ENCODE measurements around the gene CHRNE.

The CHRNE gene

DNA sequence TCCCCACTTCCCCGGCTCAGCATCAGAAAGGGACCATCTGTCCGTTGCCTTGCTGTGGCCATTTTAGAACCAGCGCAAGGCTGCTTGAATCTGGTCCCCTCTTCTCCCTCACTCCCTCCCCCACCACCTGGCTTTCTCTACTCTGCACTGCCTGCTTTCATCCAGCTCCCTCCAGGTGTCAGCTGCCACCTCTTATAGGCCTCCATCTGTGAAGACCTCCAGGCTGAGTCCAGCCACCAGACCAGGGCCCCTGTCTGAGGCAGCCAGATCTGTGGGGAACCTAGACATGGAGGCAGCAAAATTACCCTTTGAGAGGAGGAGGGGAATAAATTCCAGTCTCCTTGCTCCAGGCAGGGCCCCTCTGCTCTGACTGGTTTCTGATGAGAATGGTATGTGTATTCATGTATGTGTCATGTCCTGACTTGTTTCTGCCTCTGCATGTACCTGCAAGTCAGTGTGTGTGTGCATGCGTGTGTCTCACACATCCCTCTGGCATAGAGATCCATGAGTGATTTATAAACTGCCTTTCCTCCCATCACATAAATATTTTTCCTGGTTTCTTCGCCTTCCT, 48.7 kb downstream of the CHRNE start:
- Histone ChIP-seq H4K20me1 (ENCODE audit: control insufficient read depth, insufficient read depth, low read depth, low read length) (no peaks in the 10 kb centered on the region), H3K36me3 (ENCODE audit: control insufficient read depth, low read length) (no peaks in the 10 kb centered on the region), H3F3A (ENCODE audit: control insufficient read depth, insufficient read depth) (no peaks in the 10 kb centered on the region), H3K27me3 (ENCODE audit: control insufficient read depth, low read length) (no peaks in the 10 kb centered on the region), H3K9me2 (replicated peaks; ENCODE audit: control insufficient read depth, low read length) (no peaks in the 10 kb centered on the region), H3K4me1 (ENCODE audit: control insufficient read depth, low read length) (no peaks in the 10 kb centered on the region), H3K27ac (ENCODE audit: low read depth, low read length) (no peak overlapping the region), H3K9me3 (ENCODE audit: control insufficient read depth, insufficient read depth, low read length) (no peaks in the 10 kb centered on the region), H3K79me2 (ENCODE audit: control insufficient read depth, low read length) (peaks cover 24% of the 10 kb centered on the region), H3K4me2 (ENCODE audit: low read length) (no peak overlapping the region), H3K4me3 (ENCODE audit: low read length) (no peak overlapping the region)
- TF ChIP-seq EZH2phosphoT487 (IDR thresholded peaks at IDR 0.05; ENCODE audit: borderline replicate concordance, low read length): no peak
- TF ChIP-seq, protein P1, sequence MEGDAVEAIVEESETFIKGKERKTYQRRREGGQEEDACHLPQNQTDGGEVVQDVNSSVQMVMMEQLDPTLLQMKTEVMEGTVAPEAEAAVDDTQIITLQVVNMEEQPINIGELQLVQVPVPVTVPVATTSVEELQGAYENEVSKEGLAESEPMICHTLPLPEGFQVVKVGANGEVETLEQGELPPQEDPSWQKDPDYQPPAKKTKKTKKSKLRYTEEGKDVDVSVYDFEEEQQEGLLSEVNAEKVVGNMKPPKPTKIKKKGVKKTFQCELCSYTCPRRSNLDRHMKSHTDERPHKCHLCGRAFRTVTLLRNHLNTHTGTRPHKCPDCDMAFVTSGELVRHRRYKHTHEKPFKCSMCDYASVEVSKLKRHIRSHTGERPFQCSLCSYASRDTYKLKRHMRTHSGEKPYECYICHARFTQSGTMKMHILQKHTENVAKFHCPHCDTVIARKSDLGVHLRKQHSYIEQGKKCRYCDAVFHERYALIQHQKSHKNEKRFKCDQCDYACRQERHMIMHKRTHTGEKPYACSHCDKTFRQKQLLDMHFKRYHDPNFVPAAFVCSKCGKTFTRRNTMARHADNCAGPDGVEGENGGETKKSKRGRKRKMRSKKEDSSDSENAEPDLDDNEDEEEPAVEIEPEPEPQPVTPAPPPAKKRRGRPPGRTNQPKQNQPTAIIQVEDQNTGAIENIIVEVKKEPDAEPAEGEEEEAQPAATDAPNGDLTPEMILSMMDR (IDR thresholded peaks at IDR 0.05; ENCODE audit: low read depth, low read length, poor library complexity, severe bottlenecking): no peak

DNA sequence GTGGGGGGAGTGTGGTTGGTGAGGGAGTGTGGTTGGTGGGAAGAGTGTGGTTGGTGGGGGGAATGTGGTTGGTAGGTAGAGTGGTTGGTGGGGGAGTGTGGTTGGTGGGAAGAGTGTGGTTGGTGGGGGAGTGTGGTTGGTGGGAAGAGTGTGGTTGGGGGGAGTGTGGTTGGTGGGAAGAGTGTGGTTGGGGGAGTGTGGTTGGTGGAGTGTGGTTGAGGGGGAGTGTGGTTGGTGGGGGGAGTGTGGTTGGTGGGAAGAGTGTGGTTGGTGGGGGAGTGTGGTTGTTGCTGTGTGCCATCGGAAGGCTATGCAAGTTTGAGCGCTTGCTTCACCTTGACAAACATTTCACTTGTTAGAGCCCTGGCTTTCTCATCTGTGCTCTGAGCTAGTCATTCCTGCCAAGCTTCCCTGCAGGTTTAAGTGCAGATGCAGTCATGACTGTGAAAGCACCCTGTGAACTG, 49.7 kb downstream of the CHRNE start:
- no peaks in the 10 kb centered on the region for H3K4me1 ChIP-seq (ENCODE audit: control insufficient read depth, low read length)
- H3K27ac ChIP-seq (ENCODE audit: low read depth, low read length): no peak overlapping the region
- peaks cover 29% of the 10 kb centered on the region for H3K79me2 ChIP-seq (ENCODE audit: control insufficient read depth, low read length)
- no peaks in the 10 kb centered on the region for H3K9me2 ChIP-seq (replicated peaks; ENCODE audit: control insufficient read depth, low read length)
- H3K4me3 ChIP-seq (ENCODE audit: low read length): no peak overlapping the region
- no peaks in the 10 kb centered on the region for H3F3A ChIP-seq (ENCODE audit: control insufficient read depth, insufficient read depth)
- no peaks in the 10 kb centered on the region for H4K20me1 ChIP-seq (ENCODE audit: control insufficient read depth, insufficient read depth, low read depth, low read length)
- no peaks in the 10 kb centered on the region for H3K36me3 ChIP-seq (ENCODE audit: control insufficient read depth, low read length)
- TF ChIP-seq EZH2phosphoT487 (IDR thresholded peaks at IDR 0.05; ENCODE audit: borderline replicate concordance, low read length): no peak
- TF ChIP-seq, protein P1 (IDR thresholded peaks at IDR 0.05; ENCODE audit: low read depth, low read length, poor library complexity, severe bottlenecking): no peak
- no peaks in the 10 kb centered on the region for H3K27me3 ChIP-seq (ENCODE audit: control insufficient read depth, low read length)
- no peak overlapping the region for H3K4me2 ChIP-seq (ENCODE audit: low read length)
- H3K9me3 ChIP-seq (ENCODE audit: control insufficient read depth, insufficient read depth, low read length): no peaks in the 10 kb centered on the region

DNA sequence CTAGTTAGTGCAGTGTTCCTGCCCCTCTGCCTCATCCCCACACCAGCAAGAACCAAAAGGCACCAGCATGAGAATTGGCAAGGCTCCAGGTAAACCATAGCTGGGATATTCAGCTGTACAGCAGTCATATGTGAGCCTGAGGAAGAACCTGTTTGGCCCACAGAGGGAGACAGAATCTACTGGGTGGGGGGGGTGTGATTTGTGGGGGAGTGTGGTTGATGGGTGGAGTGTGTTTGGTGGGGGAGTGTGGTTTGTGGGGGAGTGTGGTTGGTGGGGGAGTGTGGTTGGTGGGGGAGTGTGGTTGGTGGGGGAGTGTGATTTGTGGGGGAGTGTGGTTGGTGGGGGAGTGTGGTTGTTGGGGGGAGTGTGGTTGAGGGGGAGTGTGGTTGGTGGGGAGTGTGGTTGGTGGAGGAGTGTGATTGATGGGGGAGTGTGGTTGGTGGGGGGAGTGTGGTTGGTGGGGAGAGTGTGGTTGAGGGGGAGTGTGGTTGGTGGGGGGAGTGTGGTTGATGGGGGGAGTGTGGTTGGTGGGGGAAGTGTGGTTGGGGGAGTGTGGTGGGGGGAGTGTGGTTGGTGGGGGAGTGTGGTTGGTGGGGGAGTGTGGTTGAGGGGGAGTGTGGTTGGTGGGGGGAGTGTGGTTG, 50.2 kb downstream of the CHRNE start:
- Histone ChIP-seq H3K36me3 (ENCODE audit: control insufficient read depth, low read length) (no peaks in the 10 kb centered on the region), H3K4me3 (ENCODE audit: low read length) (no peak overlapping the region), H4K20me1 (ENCODE audit: control insufficient read depth, insufficient read depth, low read depth, low read length) (no peaks in the 10 kb centered on the region), H3K4me1 (ENCODE audit: control insufficient read depth, low read length) (no peaks in the 10 kb centered on the region), H3K27me3 (ENCODE audit: control insufficient read depth, low read length) (no peaks in the 10 kb centered on the region), H3K27ac (ENCODE audit: low read depth, low read length) (no peak overlapping the region), H3K9me3 (ENCODE audit: control insufficient read depth, insufficient read depth, low read length) (no peaks in the 10 kb centered on the region), H3K79me2 (ENCODE audit: control insufficient read depth, low read length) (peaks cover 32% of the 10 kb centered on the region), H3K9me2 (replicated peaks; ENCODE audit: control insufficient read depth, low read length) (no peaks in the 10 kb centered on the region), H3K4me2 (ENCODE audit: low read length) (no peak overlapping the region), H3F3A (ENCODE audit: control insufficient read depth, insufficient read depth) (no peaks in the 10 kb centered on the region)
- TF ChIP-seq, protein P1 (IDR thresholded peaks at IDR 0.05; ENCODE audit: low read depth, low read length, poor library complexity, severe bottlenecking): no peak

Data from DOHH2 (cell line).